OCI-LY3 (cell line): ENCODE data around the gene SLC22A3.

Experiments used
- H2AFZ ChIP-seq: fragments of 200-600, 300-600 bp; shearing (Covaris generic); 2 replicates; pipeline ENCODE4 v1.6.0; 2014; ENCODE audit warnings: antibody characterized with exemption, low read depth, low read length
- H3K27ac ChIP-seq: fragments of 200-600, 300-600 bp; sonication (generic); 2 replicates; pipeline ENCODE4 v1.5.1; 2014; ENCODE audit warnings: mild to moderate bottlenecking, low read length, moderate library complexity, mixed read lengths
- H3K27me3 ChIP-seq: fragments of 200-600, 300-600 bp; sonication (generic); 2 replicates; pipeline ENCODE4 v1.6.1; 2014; ENCODE audit warnings: low read depth, low read length, mixed read lengths
- H3K36me3 ChIP-seq: fragments of 200-600, 300-600 bp; sonication (generic); replicated peaks from 2 replicates; pipeline ENCODE3; 2014; ENCODE audit warnings: low read depth, low read length, mixed read lengths
- H3K4me1 ChIP-seq: fragments of 300-600, 200-600 bp; sonication (generic); 2 replicates; pipeline ENCODE4 v1.6.1; 2014; ENCODE audit warnings: low read length, mixed read lengths
- H3K4me2 ChIP-seq: fragments of 200-600, 300-600 bp; sonication (generic); 2 replicates; pipeline ENCODE4 v1.6.1; 2014; ENCODE audit warnings: low read length, mixed read lengths
- H3K4me3 ChIP-seq: fragments of 300-600, 200-600 bp; sonication (generic); 2 replicates; pipeline ENCODE4 v1.5.1; 2014; ENCODE audit warnings: antibody characterized with exemption, mild to moderate bottlenecking, low read length, moderate library complexity
- H3K79me2 ChIP-seq: fragments of 300-600, 200-600 bp; shearing (Covaris generic); 2 replicates; pipeline ENCODE4 v1.6.1; 2014; ENCODE audit warnings: mild to moderate bottlenecking, low read length, mixed read lengths
- H3K9ac ChIP-seq: fragments of 300-600, 200-600 bp; shearing (Covaris generic); 2 replicates; pipeline ENCODE4 v1.6.0; 2014; ENCODE audit warnings: mild to moderate bottlenecking, low read length, moderate library complexity
- H3K9me3 ChIP-seq: fragments of 200-600, 300-600 bp; shearing (Covaris generic); 2 replicates; pipeline ENCODE4 v1.6.1; 2014; ENCODE audit warnings: low read length, mixed read lengths; ENCODE audit not compliant: insufficient read depth
- H4K20me1 ChIP-seq: fragments of 200-600, 300-600 bp; sonication (generic); 2 replicates; pipeline ENCODE4 v1.6.1; 2016; ENCODE audit warnings: low read length, mixed read lengths; ENCODE audit not compliant: insufficient read depth
- EZH2phosphoT487 ChIP-seq: fragments of 200-600 bp; shearing (Covaris generic); IDR thresholded peaks from 2 replicates; pipeline ENCODE4 v1.6.1; 2018; ENCODE audit warnings: antibody characterized with exemption, mixed run types, low read depth
- TF ChIP-seq, protein P1 (sequence below): fragments of 200-600, 300-600 bp; sonication (generic); IDR thresholded peaks from 2 replicates; pipeline ENCODE4 v1.5.1; 2014; ENCODE audit warnings: antibody characterized with exemption, low read length, low read depth

Gene SLC22A3

DNA sequence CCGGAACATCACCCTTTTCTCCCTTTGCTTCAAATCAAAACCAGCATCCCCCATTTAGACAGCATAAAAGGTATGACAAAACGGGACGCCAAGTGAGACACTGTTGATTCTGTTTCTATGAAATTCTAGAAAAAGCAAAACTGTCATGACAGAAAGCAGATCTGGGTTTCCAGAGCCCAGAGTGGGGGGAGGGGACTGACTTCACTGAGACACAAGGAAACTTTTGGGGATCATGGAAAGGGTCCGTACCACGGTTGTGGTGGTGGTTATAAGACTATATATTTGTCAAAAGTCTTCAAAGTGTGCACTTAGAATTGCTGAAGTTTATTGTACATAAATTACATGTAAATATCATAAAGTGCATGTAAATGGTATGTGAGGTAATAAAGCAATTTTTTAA, 82.6 kb downstream of the SLC22A3 start:
- Histone ChIP-seq H3K4me3 (no peak overlapping the region), H3K27ac (no peak overlapping the region), H3K27me3 (no peaks in the 10 kb centered on the region), H4K20me1 (no peaks in the 10 kb centered on the region), H3K4me2 (no peak overlapping the region), H3K4me1 (no peaks in the 10 kb centered on the region), H3K9ac (no peak overlapping the region), H3K36me3 (no peaks in the 10 kb centered on the region), H2AFZ (no peak overlapping the region), H3K9me3 (no peaks in the 10 kb centered on the region), H3K79me2 (no peaks in the 10 kb centered on the region)
- no peak for TF ChIP-seq EZH2phosphoT487
- TF ChIP-seq, protein P1, sequence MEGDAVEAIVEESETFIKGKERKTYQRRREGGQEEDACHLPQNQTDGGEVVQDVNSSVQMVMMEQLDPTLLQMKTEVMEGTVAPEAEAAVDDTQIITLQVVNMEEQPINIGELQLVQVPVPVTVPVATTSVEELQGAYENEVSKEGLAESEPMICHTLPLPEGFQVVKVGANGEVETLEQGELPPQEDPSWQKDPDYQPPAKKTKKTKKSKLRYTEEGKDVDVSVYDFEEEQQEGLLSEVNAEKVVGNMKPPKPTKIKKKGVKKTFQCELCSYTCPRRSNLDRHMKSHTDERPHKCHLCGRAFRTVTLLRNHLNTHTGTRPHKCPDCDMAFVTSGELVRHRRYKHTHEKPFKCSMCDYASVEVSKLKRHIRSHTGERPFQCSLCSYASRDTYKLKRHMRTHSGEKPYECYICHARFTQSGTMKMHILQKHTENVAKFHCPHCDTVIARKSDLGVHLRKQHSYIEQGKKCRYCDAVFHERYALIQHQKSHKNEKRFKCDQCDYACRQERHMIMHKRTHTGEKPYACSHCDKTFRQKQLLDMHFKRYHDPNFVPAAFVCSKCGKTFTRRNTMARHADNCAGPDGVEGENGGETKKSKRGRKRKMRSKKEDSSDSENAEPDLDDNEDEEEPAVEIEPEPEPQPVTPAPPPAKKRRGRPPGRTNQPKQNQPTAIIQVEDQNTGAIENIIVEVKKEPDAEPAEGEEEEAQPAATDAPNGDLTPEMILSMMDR, result no peak

DNA sequence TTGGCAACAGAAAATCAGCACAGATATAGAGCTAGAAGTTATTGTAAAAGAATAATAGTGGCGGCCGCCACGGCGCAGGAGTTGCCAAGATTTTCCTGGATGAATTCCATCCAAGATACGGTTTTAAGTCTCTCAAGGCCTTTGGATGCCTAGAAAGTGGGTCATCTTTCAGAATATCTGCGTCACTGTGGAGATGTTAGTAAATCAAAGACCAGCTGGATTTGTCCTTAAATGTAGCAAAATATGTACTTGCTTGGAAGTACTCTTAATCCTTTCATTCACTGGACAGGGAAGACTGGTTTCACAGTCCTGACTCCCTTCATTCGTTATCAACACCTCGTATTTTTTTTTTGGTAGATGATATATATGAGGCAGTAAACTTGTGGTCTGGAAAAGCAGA, 83.0 kb downstream of the SLC22A3 start:
- H3K4me2 ChIP-seq, result no peak overlapping the region
- H3K79me2 ChIP-seq, result no peaks in the 10 kb centered on the region
- H3K27ac ChIP-seq, result no peak overlapping the region
- TF ChIP-seq, protein P1, result no peak
- no peak for TF ChIP-seq EZH2phosphoT487
- no peaks in the 10 kb centered on the region for H3K9me3 ChIP-seq
- H3K4me3 ChIP-seq, result no peak overlapping the region
- H3K9ac ChIP-seq, result no peak overlapping the region
- H3K4me1 ChIP-seq, result no peaks in the 10 kb centered on the region
- no peaks in the 10 kb centered on the region for H3K36me3 ChIP-seq
- no peaks in the 10 kb centered on the region for H3K27me3 ChIP-seq
- H2AFZ ChIP-seq, result no peak overlapping the region
- no peaks in the 10 kb centered on the region for H4K20me1 ChIP-seq

DNA sequence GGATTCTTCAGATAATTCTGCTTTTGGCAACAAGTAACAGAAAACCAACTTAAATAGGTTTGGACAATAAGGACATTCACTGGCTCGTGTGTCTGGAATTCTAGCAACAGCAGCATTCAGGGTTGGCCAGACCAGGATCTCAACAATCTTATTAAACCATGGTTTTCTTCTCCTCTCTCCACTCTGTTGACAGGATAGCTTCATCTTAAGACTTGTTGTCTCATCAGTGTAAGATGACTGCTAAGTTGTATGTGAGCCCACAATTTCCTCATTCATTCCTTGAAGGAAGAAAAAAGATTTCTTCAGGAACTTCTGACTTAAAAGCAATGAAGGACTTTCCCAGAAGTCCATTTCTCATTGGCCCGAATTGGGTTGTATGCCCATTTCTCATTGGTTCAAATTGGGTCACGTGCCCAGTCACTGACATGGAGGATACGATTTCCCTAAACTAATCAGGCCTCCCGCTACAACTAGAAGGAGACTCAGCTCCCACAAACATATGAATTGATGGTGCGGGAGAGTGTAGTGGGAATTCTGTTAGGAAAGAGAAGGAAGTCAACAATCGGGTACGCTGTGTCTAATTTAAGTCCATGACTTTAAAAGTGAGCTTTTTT, 83.7 kb downstream of the SLC22A3 start:
- Histone ChIP-seq H3K4me3 (no peak overlapping the region), H3K4me1 (no peaks in the 10 kb centered on the region), H4K20me1 (no peaks in the 10 kb centered on the region), H3K79me2 (no peaks in the 10 kb centered on the region), H3K27me3 (no peaks in the 10 kb centered on the region), H3K36me3 (no peaks in the 10 kb centered on the region), H2AFZ (no peak overlapping the region), H3K27ac (no peak overlapping the region), H3K4me2 (no peak overlapping the region), H3K9ac (no peak overlapping the region), H3K9me3 (no peaks in the 10 kb centered on the region)
- TF ChIP-seq, protein P1, result no peak
- TF ChIP-seq EZH2phosphoT487, result no peak

DNA sequence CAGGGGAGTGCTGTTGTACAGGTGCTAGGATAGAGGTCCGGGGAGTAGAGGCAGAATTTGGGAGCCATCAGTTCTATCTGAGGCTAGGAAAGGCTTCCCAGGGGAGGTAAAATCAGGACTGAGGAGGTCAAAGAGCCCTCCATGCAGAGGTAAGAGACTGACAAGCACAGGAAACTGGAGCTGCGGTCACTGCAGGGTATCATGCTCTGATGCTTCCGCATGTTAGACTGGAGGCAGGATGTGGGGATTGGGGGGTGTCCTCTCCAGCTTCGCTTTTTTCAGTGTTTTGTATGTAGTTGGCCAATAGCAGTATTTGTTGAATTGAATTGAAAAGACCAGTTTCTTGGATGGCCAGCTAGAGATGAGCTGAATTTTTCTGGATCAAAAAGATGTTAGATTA, 87.8 kb downstream of the SLC22A3 start:
- Histone ChIP-seq H3K9me3 (no peaks in the 10 kb centered on the region), H2AFZ (no peak overlapping the region), H3K36me3 (no peaks in the 10 kb centered on the region), H3K79me2 (no peaks in the 10 kb centered on the region), H3K4me3 (no peak overlapping the region), H3K4me1 (no peaks in the 10 kb centered on the region), H3K4me2 (no peak overlapping the region), H4K20me1 (no peaks in the 10 kb centered on the region), H3K27me3 (no peaks in the 10 kb centered on the region), H3K27ac (no peak overlapping the region), H3K9ac (no peak overlapping the region)
- TF ChIP-seq, protein P1, result no peak
- TF ChIP-seq EZH2phosphoT487, result no peak
